ENCODE results near the gene AKAP17A.
A peak's percentile ranks its signal among the peaks of the same experiment; 100 is the strongest.

Gene AKAP17A

DNA sequence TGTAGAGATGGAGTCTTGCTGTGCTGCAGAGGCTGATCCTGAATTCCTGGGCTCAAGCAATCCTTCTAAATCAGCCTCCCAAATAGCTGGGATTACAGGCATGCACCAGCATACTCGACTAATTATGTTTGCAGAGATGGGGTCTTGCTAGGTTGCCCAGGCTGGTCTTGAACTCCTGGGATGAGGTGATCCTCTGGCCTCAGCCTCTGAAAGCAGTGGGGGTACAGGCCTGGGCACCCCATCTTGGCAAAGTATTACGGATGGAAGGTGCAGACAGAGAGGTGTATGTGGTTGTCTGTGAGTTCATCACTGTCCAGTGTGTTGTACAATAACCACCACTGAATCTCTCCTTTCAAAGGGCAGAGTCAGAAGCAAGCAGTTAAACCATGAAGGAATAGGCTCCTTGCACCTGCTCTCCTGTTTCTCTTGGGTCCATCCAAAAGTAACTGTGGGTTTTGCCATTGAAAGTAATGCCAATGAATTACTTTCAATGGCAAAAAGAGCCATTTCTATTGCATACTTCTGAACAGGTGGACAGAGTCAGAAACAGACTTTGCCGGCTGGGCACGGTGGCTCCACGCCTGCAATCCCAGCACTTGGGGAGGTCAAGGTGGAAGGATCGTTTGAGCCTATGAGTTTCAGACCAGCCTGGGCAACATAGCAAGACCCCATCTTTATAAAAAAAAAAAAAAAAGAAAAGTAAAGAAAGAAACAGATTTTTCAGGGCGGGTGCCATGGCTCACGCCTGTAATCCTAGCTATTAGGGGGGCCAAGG, 7.0 kb upstream of the AKAP17A start:
- DNase-seq: no peak

DNA sequence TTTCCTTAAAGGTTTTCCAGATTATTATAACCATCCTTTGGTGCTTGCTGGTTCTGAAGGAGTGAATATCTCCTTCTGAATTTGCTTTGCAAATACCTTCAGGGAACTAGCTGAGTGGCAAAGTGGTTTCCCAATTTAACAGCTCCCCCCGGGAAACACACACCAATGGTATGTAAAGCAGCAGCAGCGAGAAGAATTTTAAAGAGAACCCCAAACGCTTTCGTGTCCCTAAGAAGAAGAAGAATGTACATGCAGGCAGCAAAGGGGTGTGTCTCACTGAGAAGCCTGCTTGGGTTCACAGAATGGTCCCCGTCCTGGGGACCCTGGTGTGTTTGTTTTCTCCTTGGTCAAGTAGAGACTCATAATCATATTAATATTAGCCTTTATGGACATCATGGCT, 4.2 kb upstream of the AKAP17A start:
- no peak for DNase-seq

DNA sequence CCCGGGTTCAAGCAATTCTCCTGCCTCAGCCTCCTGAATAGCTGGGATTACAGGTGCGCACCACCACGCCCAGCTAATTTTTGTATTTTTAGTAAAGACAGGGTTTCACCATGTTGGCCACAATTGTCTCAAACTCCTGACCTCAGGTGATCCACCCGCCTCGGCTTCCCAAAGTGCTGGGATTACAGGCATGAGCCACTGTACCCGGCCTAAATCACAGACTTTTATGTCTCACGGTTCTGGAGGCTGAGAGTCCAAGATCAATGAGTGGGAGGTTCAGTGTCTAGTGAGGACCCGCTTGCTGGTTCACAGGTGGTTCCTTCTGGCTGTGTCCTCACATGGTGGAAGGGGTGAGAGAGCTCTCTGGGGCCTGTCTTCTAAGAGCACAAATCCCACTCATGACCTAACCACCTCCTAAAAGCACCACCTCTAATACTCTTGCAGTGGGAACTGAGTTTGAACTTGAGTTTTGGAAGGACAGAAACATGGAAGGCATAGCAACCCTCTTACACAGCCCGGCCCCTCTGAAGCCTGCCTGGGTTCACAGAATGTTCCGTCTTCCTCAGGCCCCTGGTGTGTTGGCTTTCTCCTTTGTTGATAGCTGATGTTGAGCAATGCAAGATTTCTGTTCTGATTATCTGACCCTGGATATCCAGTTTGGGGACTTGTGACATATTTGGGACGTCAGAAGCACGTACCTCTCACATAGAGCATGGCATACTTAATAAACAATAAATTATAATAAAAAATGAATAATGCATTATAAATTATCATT, 1.9 kb upstream of the AKAP17A start:
- no peak for DNase-seq

DNA sequence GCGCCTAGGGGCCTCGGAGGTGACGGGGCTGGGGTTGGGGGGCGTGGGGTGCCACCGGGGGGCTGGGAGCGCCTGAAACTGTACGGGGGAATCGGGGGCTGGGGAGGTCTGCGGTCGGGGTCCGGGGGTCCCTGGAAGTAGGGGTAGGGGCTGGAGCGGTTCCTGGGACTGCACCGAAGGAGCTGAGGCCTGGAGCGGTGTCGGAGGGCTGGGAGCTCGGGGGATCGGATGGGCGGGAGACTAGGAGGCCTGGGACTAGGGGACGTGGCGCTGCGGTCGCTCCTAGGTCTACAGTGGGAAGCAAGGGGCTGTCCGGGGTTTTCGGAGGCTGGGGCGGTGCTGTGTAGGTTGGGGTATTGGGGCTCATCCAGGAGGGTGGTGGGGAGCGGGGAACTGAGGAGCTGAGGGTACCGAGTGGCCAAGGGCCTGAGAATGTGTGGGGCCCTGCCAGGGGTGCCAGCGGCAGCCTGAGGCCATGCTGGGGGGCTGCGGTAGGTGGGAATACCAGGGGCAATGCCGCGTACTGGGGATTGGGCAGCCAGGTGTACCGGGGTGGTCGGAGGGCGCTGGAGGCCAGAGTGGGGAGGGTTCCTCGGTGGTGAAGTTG, 562 bp downstream of the AKAP17A start:
- peak; percentile 13 for DNase-seq

DNA sequence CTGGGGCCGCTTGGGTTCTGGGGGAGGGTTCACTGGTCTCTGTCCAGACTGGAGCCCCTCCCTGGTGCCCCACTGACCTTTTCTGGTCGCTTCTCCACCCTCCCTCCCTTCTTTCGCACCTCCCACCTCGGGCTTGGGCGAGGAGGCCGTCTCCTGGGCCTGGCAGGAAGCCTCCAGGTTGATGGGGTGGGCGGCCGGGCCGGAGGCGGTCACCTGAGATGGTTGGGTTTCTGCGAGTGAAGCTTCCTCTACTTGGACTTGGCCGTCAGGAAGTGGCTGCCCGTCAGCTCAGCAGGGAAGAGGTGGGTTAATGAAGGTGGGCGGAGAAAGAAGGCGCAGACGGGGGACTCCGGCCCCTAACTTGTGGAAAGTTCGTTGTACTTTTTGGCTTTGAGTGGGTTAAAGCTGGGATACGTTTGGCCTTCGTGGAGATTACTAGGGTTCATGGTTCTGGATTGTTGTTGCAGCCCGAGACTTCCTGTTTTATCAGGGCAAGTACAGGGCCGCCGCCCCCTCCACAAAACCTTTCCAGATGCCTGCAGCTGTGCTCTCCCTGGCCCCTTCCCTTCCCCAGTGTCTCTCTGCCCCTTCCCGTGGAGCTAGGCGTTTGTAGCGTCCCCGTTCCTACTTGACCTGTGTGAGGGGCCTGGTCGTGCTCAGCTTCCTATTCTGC, 1.2 kb downstream of the AKAP17A start:
- DNase-seq: no peak

DNA sequence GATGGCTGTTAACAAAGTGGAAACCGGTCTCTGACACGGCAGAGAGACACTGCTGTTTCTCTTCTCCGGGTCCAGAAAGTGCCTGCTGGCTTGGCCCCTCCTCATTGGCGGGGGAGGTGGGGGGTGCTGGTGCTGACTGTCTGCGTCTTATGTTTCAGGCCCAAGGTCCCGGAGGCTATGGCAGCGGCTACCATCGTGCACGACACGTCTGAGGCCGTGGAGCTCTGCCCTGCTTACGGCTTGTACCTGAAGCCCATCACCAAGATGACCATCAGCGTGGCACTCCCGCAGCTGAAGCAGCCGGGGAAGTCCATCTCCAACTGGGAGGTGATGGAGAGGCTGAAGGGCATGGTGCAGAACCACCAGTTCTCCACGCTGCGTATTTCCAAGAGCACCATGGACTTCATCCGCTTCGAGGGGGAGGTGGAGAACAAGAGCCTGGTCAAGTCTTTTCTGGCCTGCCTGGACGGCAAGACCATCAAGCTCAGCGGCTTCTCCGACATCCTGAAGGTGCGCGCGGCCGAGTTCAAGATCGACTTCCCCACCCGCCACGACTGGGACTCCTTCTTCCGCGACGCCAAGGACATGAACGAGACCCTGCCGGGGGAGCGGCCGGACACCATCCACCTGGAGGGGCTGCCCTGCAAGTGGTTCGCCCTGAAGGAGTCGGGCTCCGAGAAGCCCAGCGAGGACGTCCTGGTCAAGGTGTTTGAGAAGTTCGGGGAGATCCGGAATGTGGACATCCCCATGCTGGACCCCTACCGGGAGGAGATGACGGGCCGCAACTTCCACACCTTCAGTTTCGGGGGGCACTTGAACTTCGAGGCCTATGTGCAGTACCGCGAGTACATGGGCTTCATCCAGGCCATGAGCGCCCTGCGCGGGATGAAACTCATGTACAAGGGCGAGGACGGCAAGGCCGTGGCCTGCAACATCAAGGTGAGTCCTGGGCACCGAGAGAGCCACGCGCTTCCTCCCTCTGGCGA, 2.2 kb downstream of the AKAP17A start:
- DNase-seq: no peak

DNA sequence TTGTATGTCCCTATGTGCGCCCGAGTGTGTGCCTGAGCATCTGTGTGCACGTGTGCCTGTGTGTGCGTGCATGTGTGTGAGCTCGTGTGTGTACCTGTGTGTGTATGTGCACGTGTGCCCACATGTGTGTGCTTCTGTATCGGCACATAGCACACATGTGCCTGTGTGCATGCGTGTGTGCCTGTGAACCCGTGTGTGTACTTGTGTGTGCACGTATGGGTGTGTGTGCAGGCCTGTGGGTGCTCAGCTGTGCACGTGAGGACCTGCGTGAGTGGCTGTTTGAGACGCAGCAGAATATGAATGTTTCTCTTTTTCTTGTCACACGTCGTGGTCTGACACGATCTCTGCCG, 4.3 kb downstream of the AKAP17A start:
- DNase-seq: no peak

DNA sequence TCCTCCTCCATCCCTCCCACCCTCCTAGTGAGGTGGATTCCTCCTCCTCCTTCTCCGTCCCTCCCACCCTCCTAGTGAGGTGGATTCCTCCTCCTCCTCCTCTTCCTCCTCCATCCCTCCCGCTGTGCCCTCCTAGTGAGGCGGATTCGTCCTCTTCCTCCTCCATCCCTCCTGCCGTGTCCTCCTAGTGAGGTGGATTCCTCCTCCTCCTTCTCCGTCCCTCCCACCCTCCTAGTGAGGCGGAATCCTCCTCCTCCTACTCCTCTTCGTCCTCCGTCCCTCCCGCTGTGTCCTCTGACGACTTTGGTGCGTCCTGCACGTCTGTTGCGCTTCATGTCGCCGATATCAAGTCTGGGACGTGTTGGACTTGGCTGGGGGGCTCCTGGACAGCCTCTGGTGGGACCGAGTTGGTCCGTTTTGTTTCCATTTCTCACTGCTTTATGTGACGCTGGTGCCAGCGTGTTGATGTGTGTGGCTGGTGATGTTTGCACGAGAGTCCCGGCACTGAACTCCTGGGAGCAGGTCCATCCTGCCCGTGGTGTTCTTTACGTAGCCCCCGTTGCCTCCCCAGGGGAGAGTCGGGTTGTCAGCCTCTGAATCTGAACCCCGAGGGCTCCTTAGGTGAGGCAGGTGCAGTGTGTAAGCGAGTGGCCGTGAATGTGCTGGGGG, 5.4 kb downstream of the AKAP17A start:
- DNase-seq: no peak

DNA sequence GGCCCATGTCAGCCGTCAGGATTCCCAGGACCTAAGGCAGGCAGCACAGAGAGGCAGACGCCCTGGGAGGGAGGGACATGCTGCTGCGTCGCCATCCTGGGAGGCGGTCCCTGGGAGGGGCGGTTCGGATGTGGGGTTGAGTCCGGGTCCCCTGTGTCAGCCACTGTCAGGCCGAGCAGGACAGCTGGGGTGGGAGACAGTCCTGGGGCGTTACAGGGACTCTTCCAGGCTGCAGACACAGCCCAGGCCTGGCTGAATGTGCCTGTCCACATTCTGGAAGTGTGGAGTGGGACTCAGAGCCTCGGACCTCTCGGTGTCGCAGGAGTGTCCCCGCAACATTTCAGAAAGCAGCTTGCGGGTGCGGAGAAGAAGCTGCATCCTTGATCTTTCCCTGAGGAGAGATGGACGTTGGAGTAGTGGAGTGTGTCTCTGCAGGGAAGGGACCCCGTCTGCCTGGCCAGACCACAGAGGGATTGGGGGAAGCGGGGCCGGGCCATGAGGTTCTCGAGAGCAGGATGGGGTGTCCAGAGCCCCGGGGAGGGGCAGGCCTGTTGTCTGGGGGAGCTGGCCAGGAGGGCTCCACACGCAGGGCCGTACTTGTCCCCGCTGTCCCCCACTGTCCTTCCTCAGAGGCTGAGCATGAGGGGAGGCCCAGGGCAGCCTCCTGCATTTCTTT, 6.1 kb downstream of the AKAP17A start:
- no peak for DNase-seq

DNA sequence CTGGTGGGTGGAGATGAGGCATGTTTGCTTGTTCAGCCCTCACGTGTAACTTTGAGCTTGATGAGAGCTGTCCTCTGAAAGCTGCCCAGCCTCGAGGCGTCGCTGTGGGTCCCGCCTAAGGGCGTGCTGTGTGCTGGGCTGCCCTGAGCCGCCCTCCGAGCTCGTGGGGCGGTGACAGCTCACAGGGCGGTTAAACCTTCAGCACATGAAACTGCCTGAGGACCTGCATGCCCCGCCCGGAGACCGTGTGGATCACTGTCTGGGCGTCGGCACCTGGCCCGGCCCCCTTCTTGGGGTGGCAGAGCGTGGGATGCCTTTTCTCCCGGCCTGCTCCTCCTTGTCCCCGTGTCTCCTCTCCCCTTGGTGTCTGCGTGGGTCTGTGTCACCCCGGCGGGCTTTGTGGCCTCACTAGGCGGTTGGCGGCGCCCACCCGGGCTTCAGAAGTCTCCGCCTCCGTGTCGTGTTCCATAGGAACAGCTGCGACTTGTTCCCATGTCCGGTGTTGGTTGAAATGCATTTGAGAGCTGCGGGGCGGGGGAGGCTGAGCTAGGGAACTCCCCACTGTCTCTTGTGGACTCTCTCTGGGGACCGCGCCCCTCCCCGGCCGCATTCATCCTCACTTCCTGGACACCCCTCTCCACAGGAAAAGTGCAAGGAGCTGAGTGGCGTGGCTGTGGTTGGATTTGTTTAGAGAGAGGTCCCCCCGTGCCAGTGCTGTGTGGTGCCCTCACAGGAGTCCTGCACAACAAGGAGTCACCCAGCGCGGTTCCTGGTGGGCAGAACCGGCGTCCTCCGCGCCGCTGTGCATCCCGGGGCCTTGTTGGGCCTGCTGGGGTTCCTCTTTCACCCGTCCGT, 6.8 kb downstream of the AKAP17A start:
- no peak for DNase-seq

DNA sequence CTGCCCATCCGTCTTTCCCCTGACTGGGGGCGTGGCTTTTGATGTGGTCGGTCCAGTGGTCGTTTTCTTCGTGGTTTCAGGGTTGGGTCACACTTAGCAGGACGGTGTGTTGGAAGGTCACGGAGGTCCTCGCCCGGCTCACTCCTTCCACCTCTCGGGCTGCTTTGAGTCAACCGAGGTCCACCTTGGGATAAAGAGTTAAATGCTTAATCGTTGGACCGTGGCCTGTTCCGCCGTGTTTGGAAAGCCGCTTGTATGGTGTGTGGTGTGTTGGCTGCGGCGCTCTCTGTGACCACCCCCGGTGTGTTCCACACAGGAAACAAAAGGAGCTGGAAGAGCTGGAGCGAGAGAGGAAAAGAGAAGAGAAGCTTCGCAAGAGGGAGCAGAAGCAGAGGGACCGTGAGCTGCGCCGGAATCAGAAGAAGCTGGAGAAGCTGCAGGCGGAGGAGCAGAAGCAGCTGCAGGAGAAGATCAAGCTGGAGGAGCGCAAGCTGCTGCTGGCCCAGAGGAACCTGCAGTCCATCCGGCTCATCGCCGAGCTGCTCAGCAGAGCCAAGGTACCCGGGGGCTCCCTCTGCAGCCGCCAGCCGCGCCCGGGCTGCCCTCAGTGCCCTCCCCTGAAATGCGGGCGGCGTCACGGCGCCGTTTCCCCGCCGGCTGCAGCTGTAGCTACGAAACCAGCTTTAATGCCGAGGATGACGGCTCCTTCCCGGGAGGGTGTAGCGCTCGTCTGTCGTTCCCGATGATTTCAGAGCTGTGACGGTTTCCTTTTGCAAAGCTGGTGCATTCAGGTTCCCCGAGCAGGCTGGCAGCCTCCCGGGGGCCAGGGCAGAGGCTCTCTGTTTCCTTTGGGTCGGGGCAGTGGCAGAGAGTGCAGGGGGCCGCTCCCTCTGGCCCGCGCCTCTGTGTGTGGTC, 7.7 kb downstream of the AKAP17A start:
- DNase-seq: no peak

DNA sequence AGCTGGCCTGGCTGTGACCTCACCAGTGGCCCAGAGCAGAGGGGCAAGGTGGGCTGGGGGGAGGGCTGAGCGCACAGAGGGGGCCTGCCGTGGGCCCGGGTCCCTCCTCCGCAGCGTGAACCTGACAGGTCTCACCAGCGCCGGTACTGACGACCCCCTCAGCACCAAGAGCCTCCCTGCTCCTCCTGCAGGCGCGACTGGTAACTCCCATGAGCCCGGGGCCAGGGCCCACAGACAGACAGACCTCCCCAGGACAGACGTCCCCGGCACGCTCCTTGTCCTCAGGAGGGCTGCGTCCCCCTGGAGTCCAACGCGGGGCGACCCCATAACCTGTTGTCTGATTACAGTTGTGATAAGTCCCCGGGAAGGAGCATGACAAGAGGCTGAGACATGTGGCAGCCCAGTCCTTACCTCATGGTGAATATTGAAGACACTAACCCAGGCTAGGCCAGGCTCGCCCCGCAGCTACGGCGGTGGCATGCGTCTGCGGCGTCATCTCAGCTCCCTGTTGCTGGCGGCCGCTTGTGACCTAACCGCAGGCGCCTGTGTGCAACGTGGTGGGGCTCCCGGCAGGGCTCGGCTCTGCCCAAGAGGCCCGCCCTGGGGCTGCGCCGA, 8.5 kb downstream of the AKAP17A start:
- DNase-seq: no peak

DNA sequence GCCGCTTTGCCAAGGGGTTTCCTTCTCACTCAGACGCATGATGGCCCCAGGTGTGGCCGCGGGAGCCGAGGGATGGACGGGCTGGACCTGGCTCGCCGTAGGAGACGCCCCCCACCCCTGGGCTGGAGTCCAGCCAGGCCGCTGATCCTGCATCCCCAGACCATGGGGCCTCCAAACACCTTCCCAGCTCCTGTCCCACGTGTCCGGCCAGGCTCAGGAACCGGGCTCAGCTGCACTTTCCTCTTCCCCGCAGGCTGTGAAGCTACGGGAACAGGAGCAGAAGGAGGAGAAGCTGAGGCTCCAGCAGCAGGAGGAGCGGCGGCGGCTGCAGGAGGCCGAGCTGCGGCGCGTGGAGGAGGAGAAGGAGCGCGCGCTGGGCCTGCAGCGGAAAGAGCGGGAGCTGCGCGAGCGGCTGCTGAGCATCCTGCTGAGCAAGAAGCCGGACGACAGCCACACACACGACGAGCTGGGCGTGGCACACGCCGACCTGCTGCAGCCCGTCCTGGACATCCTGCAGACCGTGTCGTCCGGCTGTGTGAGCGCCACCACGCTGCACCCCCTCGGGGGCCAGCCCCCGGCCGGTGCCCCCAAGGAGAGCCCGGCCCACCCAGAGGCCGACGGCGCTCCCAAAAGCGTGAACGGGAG, 9.1 kb downstream of the AKAP17A start:
- DNase-seq: no peak

DNA sequence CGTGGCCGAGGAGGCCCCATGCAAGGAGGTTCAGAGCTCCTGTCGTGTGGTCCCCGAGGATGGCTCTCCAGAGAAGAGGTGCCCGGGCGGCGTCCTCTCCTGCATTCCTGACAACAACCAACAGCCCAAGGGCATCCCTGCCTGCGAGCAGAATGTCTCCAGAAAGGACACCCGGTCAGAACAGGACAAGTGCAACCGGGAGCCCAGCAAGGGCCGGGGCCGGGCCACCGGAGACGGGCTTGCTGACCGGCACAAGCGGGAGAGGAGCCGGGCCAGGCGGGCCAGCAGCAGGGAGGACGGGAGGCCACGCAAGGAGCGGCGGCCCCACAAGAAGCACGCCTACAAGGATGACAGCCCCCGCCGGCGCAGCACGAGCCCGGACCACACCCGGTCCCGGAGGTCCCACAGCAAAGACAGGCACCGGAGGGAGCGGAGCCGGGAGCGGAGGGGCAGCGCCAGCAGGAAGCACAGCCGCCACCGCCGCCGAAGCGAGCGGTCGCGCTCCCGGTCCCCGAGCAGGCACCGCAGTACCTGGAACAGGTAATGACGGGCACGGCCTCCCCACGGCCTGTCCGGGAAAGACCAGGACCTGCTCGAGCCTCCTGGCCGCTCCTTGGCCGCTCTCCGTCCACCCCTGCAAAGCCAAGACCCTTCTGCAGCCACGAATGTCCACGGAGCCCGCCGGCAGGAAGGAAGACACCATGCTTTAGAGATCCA, 9.8 kb downstream of the AKAP17A start:
- no peak for DNase-seq

DNA sequence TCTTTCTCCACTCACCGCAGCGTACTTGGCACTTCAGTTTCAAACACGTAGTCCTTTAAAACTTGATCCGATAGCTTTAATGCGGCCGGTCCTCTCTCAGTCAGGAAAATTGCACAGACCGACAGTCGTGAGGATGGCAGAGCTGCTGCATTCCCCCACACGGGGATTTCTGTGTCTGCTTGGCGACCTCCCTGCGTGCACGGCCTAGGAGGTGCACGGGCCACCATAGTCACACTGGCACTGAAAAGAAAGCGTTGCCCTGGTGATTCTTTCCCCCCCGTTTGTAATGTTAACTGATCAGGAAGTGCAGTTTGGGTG, 10.3 kb downstream of the AKAP17A start:
- no peak for DNase-seq

DNA sequence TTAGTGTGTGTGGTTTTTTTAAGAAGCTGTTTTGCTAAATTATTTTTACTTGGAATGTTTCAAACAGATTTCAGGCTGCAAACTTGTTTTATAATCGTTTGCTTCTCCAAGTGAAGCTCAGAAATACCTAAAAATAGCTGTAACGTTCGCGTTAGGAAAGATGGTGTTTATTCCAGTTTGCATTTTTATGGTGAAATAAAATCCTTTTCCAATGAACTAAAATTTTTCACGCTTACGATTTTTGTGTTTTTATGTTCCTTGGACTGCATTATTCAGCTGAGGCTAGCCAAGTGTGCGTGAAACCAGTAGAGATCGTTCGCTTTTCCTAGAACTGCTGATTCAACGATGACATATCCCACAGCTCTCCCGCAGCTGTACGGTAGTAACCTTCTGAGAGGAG, 10.9 kb downstream of the AKAP17A start:
- no peak for DNase-seq

DNA sequence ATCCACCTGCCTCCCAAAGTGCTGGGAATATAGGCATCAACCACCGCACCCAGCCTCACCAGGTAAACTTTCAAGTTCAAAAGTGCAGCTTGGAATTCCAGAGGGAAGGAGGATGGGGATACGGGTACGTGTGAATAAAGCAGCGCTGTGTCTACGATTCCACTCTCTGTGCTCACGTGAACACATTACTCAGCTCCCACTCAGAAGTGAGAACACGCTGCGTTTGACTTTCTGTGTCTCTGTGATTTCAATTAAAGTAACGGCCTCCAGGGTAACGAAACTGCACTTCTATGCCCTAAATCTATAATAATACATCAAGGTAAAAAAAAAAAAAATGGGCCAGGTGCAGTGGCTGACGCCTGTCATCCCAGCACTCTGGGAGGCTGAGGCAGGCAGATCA, 15.1 kb downstream of the AKAP17A start:
- no peak for DNase-seq

DNA sequence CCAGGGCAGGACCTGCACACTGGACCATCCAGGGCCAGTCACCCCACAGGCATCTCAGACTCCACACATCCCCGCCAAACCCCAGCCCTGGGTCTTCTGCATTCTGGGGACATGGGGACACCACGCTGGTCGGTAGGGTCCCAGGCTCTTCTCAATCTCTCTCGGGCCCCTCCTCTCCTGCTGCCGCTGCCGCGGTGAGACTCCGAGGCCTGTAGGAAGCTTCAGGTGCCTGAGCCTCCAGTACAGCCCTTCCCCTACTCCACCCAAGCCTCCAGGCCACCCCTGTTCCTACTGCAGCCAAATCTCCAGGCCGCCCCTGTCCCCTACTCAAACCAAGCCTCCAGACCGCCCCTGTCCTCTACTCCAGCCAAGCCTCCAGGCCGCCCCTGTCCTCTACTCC, 17.9 kb downstream of the AKAP17A start:
- DNase-seq: no peak
